ENCODE data around the gene XYLT1. TPM values are rescaled to one million over a fixed set of nuclear protein-coding genes. Genes with fewer than 3 reads are reported as not detected.

The XYLT1 gene
- total RNA-seq, 4 donors from 2014 or later, result 5.6 to 14.9 (median 10.8) TPM

DNA sequence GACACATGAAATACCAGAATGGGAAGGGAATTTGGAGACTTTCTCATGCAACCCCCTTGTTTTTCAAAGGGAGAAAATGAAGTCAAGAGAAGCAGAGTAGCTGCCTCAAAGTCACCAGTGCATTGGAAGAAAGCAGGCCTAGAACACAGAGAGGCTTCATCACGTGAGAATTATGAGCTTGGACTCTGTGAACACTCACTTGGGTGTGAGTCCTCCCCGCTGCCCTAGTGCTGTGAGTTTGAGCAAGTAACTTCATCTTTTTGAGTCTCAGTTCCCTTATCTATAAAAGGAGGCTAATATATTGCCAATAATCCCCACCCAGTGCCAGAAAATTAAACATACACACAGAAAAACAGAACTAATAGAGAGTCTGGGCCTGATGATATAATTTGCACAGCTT, 315.8 kb downstream of the XYLT1 start:
- Histone ChIP-seq H3K27me3 (no peaks in the 10 kb centered on the region), H3K4me3 (replicated peaks in 1 of 3) (no peak overlapping the region), H3K36me3 (no peaks in the 10 kb centered on the region), H3K9me3 (no peaks in the 10 kb centered on the region), H3K4me1 (no peaks in the 10 kb centered on the region), H3K27ac (no peak overlapping the region)
- TF ChIP-seq, protein P1, sequence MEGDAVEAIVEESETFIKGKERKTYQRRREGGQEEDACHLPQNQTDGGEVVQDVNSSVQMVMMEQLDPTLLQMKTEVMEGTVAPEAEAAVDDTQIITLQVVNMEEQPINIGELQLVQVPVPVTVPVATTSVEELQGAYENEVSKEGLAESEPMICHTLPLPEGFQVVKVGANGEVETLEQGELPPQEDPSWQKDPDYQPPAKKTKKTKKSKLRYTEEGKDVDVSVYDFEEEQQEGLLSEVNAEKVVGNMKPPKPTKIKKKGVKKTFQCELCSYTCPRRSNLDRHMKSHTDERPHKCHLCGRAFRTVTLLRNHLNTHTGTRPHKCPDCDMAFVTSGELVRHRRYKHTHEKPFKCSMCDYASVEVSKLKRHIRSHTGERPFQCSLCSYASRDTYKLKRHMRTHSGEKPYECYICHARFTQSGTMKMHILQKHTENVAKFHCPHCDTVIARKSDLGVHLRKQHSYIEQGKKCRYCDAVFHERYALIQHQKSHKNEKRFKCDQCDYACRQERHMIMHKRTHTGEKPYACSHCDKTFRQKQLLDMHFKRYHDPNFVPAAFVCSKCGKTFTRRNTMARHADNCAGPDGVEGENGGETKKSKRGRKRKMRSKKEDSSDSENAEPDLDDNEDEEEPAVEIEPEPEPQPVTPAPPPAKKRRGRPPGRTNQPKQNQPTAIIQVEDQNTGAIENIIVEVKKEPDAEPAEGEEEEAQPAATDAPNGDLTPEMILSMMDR (IDR thresholded peaks at IDR 0.05), result no peak
- TF ChIP-seq POLR2A (IDR thresholded peaks at IDR 0.05), result no peak
- WGBS, 2 donors, result 79 to 86% methylated on average over 2 of the region's 2 CpGs
- DNase-seq, result no peak
- intact Hi-C loops (cut with DNase I), result no loop called here

DNA sequence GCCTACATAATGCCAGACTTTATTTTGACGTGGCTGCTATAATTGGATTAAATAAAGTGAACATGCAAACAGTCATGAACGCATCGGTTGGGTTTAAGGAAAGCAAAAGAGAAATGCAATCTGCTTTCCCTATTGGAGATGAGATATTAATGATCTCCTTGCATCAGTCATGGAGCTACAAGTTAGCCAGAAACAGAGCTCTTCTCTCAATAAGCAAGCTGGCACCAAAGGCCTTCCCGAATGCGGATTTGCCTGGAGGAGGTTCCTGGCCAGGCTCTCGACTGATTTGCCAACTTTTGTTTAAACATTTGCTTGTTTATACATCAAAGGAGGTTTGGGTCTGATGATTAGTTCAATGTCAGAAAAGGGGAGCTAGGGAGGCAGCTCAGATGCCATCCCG, 318.4 kb downstream of the XYLT1 start:
- no peak for TF ChIP-seq POLR2A (IDR thresholded peaks at IDR 0.05)
- TF ChIP-seq, protein P1 (IDR thresholded peaks at IDR 0.05), result no peak
- H3K4me3 ChIP-seq (replicated peaks in 1 of 3), result no peak overlapping the region
- no peak for DNase-seq

DNA sequence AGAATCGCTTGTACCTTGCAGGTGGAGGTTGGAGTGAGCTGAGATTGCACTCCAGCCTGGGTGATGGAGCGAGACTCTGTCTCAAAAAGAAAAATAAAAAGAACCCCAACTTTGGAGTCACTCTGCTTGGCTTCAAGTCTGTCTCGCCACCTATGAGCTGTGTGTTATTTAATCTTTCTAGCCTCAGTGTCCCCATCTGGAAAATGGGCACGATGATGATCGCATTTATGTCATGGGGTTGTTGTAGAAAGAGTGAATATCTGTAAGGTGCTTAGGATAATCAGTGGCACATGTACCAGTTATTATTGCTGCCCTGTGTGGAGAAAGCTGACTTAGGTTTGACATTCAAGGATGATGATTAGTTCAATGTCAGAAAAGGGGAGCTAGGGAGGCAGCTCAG, 319.4 kb downstream of the XYLT1 start:
- DNase-seq, result no peak
- Histone ChIP-seq H3K4me1 (no peaks in the 10 kb centered on the region), H3K27ac (no peak overlapping the region), H3K9me3 (no peaks in the 10 kb centered on the region), H3K36me3 (no peaks in the 10 kb centered on the region), H3K4me3 (replicated peaks in 1 of 3) (no peak overlapping the region), H3K27me3 (no peaks in the 10 kb centered on the region)
- 97 to 98% methylated on average over 5 of the region's 5 CpGs for WGBS, 2 donors
- intact Hi-C loops (cut with DNase I), result no loop called here
- TF ChIP-seq POLR2A (IDR thresholded peaks at IDR 0.05), result no peak
- TF ChIP-seq, protein P1 (IDR thresholded peaks at IDR 0.05), result no peak

More for the DNA sequence above, 318.4 kb downstream of the XYLT1 start:
- no peaks in the 10 kb centered on the region for H3K4me1 ChIP-seq
- H3K27ac ChIP-seq, result no peak overlapping the region
- H3K9me3 ChIP-seq, result no peaks in the 10 kb centered on the region
- 86 to 92% methylated on average over 7 of the region's 7 CpGs for WGBS, 2 donors
- intact Hi-C loops (cut with DNase I), result no loop called here
- H3K27me3 ChIP-seq, result no peaks in the 10 kb centered on the region
- H3K36me3 ChIP-seq, result no peaks in the 10 kb centered on the region

DNA sequence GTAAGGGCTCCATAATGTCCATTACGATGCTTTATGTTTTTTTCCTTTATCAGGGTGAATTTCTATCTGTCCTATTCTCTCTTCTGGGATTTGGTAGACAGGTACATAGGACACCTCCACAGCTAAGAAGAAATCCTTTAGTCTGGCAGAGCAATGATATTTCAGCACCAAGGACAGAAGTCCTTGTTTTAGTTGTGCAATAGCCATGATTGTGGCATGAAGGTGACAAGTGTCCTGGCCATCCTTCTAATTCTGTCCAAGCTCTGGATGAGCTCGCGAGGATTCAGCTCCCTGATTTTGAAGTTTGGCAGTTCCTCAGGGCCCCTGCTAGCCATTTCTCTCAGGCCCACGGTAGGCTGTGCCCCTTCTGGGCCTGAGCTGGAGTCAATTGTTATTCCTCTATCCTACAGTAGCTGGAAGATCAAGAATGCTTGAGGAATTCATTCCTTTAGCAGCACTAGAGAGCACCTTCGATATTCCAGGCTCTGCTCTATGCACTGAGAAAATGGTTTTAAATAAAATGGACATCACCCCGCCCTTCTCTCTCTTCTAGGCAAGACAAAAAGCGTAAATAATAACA, 320.8 kb downstream of the XYLT1 start:
- no peak overlapping the region for H3K4me3 ChIP-seq (replicated peaks in 1 of 3)
- intact Hi-C loops (cut with DNase I), result no loop called here
- no peak overlapping the region for H3K27ac ChIP-seq
- no peaks in the 10 kb centered on the region for H3K36me3 ChIP-seq
- no peaks in the 10 kb centered on the region for H3K9me3 ChIP-seq
- no peaks in the 10 kb centered on the region for H3K27me3 ChIP-seq
- 83 to 84% methylated on average over 7 of the region's 7 CpGs for WGBS, 2 donors
- no peaks in the 10 kb centered on the region for H3K4me1 ChIP-seq
- TF ChIP-seq POLR2A (IDR thresholded peaks at IDR 0.05), result no peak
- TF ChIP-seq, protein P1 (IDR thresholded peaks at IDR 0.05), result no peak
- no peak for DNase-seq

DNA sequence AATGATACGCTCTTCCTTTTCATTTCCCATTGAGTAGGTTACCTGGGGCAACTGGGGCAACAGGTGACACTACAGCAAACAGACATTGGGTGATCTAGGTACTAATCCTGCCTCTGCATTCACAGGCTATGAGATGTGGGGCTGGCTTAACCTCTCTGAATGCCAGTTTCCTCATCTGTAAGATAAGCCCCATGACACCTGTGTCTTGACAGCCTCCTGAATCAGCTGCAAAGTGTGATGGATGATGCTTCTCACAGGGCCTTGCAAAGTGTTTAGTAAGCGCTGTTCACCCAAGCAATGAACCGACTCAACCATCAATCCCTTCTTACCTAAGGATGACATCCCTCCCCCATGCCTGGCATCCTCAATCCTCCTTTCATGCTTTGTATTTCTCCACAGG, 322.8 kb downstream of the XYLT1 start:
- 92 to 94% methylated on average over 3 of the region's 3 CpGs for WGBS, 2 donors
- Histone ChIP-seq H3K9me3 (no peaks in the 10 kb centered on the region), H3K36me3 (no peaks in the 10 kb centered on the region), H3K4me3 (replicated peaks in 1 of 3) (no peak overlapping the region), H3K27ac (no peak overlapping the region), H3K27me3 (no peaks in the 10 kb centered on the region), H3K4me1 (no peaks in the 10 kb centered on the region)
- intact Hi-C loops (cut with DNase I), result no loop called here
- TF ChIP-seq POLR2A (IDR thresholded peaks at IDR 0.05), result no peak
- TF ChIP-seq, protein P1 (IDR thresholded peaks at IDR 0.05), result no peak
- no peak for DNase-seq

Measured in thyroid gland (tissue), 4 donors.